ENCODE measurements around the gene HS3ST4. TPM values are rescaled to one million over a fixed set of nuclear protein-coding genes. Genes with fewer than 3 reads are reported as not detected.

Gene HS3ST4
- total and polyA plus RNA-seq, 2 donors (not counting 1 experiment from before 2014, with no cell fraction given), result not detected

DNA sequence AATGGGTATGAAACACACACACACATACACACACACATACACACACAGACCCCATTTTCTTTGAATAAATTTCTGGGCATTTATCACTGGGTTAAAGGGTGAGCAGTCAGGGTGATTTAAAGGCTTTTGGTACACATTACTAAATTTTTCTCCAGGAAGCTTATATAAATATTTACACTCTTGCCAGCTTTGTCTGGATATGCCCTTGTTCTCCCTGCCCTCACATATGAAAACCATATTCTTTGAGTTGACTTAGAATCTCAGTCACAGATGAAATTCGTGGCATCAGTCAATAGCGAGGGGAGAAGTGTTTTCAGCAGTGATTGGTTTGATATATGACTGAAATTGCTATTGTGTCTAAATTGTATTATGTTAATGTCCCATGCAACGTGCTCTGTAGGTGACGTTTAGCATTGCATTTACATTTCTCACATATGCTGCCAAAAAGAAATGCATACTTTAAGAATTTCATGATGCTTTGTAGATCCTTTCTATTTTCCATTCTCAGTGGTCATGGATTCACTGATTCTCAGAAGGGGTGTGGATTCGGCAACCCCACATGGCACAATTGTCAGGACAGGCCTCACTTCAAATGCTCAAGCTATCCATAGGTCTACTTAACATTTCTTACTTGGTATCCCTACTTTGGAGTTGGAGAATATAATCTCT lies 34.8 kb downstream of the HS3ST4 start:
- H3K9ac ChIP-seq (ENCODE audit: low read length), result no peak overlapping the region
- Mint-ChIP-seq H3K9me3 (ENCODE audit: insufficient read depth) (no peaks in the 10 kb centered on the region), H3K27me3 (no peaks in the 10 kb centered on the region), H3K4me1 (no peaks in the 10 kb centered on the region), H3K27ac (no peak overlapping the region), H3K4me3 (no peak overlapping the region)
- DNase-seq (no peak), ATAC-seq (ENCODE audit: low read depth) (no peak)
- no peaks in the 10 kb centered on the region for H3K36me3 ChIP-seq (replicated peaks in 1 of 2; ENCODE audit: control extremely low read depth in 1 of 2, control insufficient read depth in 1 of 2, extremely low read depth in 1 of 2, insufficient read depth in 2 of 2, low read length in 1 of 2)
- no peak overlapping the region for H3K27ac ChIP-seq (ENCODE audit: low read length in 2 of 2)
- H3K4me1 ChIP-seq (ENCODE audit: control insufficient read depth in 2 of 2, insufficient read depth in 2 of 2, low read length in 2 of 2), result no peaks in the 10 kb centered on the region
- POLR2A ChIA-PET, result no interaction called here
- H4K20me1 ChIP-seq (ENCODE audit: control insufficient read depth, insufficient read depth, low read length, poor library complexity, severe bottlenecking), result no peaks in the 10 kb centered on the region
- H3K9me3 ChIP-seq (ENCODE audit: control extremely low read depth in 1 of 3, control insufficient read depth in 2 of 3, insufficient read depth in 1 of 3, low read length in 2 of 3), result no peaks in the 10 kb centered on the region
- intact Hi-C loops (cut with micrococcal nuclease), result no loop called here
- no peaks in the 10 kb centered on the region for H3K79me2 ChIP-seq (ENCODE audit: control insufficient read depth, insufficient read depth, low read length)
- CTCF ChIA-PET, result no interaction called here
- H3K4me2 ChIP-seq (replicated peaks; ENCODE audit: low read depth, low read length, poor library complexity, severe bottlenecking), result no peak overlapping the region
- no peak for TF ChIP-seq EZH2 (IDR thresholded peaks at IDR 0.05; ENCODE audit: borderline replicate concordance, insufficient read depth, low read depth, low read length, poor library complexity, severe bottlenecking)
- TF ChIP-seq, protein P1, sequence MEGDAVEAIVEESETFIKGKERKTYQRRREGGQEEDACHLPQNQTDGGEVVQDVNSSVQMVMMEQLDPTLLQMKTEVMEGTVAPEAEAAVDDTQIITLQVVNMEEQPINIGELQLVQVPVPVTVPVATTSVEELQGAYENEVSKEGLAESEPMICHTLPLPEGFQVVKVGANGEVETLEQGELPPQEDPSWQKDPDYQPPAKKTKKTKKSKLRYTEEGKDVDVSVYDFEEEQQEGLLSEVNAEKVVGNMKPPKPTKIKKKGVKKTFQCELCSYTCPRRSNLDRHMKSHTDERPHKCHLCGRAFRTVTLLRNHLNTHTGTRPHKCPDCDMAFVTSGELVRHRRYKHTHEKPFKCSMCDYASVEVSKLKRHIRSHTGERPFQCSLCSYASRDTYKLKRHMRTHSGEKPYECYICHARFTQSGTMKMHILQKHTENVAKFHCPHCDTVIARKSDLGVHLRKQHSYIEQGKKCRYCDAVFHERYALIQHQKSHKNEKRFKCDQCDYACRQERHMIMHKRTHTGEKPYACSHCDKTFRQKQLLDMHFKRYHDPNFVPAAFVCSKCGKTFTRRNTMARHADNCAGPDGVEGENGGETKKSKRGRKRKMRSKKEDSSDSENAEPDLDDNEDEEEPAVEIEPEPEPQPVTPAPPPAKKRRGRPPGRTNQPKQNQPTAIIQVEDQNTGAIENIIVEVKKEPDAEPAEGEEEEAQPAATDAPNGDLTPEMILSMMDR (IDR thresholded peaks at IDR 0.05), result no peak
- H3K4me3 ChIP-seq (ENCODE audit: control extremely low read depth in 1 of 5, extremely low read depth in 1 of 5, insufficient read depth in 1 of 5, low read depth in 2 of 5, low read length in 4 of 5), result no peak overlapping the region
- no peak overlapping the region for H2AFZ ChIP-seq (ENCODE audit: insufficient read depth, low read depth, low read length, poor library complexity, severe bottlenecking)
- WGBS (ENCODE audit: insufficient coverage), result no CpG with 5 or more reads among the region's 5 CpGs
- H3K27me3 ChIP-seq (replicated peaks in 1 of 4; ENCODE audit: control extremely low read depth in 1 of 4, control insufficient read depth in 3 of 4, insufficient read depth in 4 of 4, low read length in 3 of 4), result no peaks in the 10 kb centered on the region

DNA sequence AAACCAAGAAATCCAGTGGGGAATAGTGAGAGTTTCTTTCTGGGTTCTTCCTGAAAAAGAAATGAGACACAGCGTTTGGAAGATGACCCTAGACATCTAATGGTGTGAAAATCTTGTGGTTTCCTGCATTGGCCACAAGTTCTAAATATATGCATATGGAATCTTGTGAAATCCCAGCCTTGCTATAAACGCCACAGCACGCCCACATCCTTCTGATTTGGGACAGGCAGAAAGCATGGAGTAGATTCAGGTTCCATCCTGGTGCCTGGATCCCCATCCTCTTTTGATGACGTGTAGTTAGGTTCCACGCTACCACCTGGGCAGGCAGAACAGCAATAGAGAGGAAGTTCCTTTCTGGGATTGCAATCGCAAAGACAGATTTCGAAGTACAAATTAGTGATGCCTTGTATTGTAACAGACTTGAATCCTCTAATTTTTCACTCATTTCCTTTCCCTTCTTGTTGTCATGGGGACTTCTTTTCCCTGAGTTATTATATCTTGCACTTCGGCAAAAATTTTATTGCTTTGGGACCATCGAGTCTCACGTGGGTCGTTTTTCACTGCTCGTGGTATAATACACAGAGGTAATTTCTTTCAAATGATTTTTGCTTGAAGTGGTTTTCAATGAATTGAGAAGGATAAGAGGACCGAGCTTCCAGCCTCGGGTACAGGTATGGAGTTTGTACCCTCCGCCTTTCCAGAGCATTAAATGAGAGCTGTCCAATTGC lies 37.6 kb downstream of the HS3ST4 start:
- DNase-seq (no peak), ATAC-seq (ENCODE audit: low read depth) (no peak)
- Histone ChIP-seq H3K4me2 (replicated peaks; ENCODE audit: low read depth, low read length, poor library complexity, severe bottlenecking) (no peak overlapping the region), H3K27ac (ENCODE audit: low read length in 2 of 2) (no peak overlapping the region), H3K9ac (ENCODE audit: low read length) (no peak overlapping the region), H3K4me1 (ENCODE audit: control insufficient read depth in 2 of 2, insufficient read depth in 2 of 2, low read length in 2 of 2) (no peaks in the 10 kb centered on the region), H3K4me3 (ENCODE audit: control extremely low read depth in 1 of 5, extremely low read depth in 1 of 5, insufficient read depth in 1 of 5, low read depth in 2 of 5, low read length in 4 of 5) (no peak overlapping the region), H3K27me3 (replicated peaks in 1 of 4; ENCODE audit: control extremely low read depth in 1 of 4, control insufficient read depth in 3 of 4, insufficient read depth in 4 of 4, low read length in 3 of 4) (no peaks in the 10 kb centered on the region), H4K20me1 (ENCODE audit: control insufficient read depth, insufficient read depth, low read length, poor library complexity, severe bottlenecking) (no peaks in the 10 kb centered on the region), H3K79me2 (ENCODE audit: control insufficient read depth, insufficient read depth, low read length) (no peaks in the 10 kb centered on the region), H3K36me3 (replicated peaks in 1 of 2; ENCODE audit: control extremely low read depth in 1 of 2, control insufficient read depth in 1 of 2, extremely low read depth in 1 of 2, insufficient read depth in 2 of 2, low read length in 1 of 2) (no peaks in the 10 kb centered on the region), H2AFZ (ENCODE audit: insufficient read depth, low read depth, low read length, poor library complexity, severe bottlenecking) (no peak overlapping the region), H3K9me3 (ENCODE audit: control extremely low read depth in 1 of 3, control insufficient read depth in 2 of 3, insufficient read depth in 1 of 3, low read length in 2 of 3) (no peaks in the 10 kb centered on the region)
- POLR2A ChIA-PET, result no interaction called here
- no peak for TF ChIP-seq EZH2 (IDR thresholded peaks at IDR 0.05; ENCODE audit: borderline replicate concordance, insufficient read depth, low read depth, low read length, poor library complexity, severe bottlenecking)
- TF ChIP-seq, protein P1 (IDR thresholded peaks at IDR 0.05), result no peak
- intact Hi-C loops (cut with micrococcal nuclease), result no loop called here
- Mint-ChIP-seq H3K4me3 (no peak overlapping the region), H3K9me3 (ENCODE audit: insufficient read depth) (no peaks in the 10 kb centered on the region), H3K27me3 (peaks cover 7% of the 10 kb centered on the region), H3K27ac (no peak overlapping the region), H3K4me1 (no peaks in the 10 kb centered on the region)
- 93% methylated on average over 10 of the region's 15 CpGs for WGBS (ENCODE audit: insufficient coverage)
- CTCF ChIA-PET, result no interaction called here

All from B cell (primary cell).